Vagina (tissue), 2 donors: ENCODE measurements around the gene BRD2.

Experiments
- POLR2AphosphoS5 ChIP-seq, 2 donors: sonication (generic); formaldehyde crosslinking; IDR thresholded peaks; one replicate each; pipeline ENCODE4 v1.9.0; 2017; ENCODE audit warnings: antibody characterized with exemption in 2 of 2, mild to moderate bottlenecking in 2 of 2, low read depth in 1 of 2; ENCODE audit not compliant: insufficient read depth in 1 of 2
- TF ChIP-seq, protein P1 (sequence below), 3 experiments: fragments of 450-650 bp in 2 of 3; fragments of 200-600 bp in 1 of 3; sonication (generic) in 1 of 3; IDR thresholded peaks; one replicate each; pipeline ENCODE4 v1.5.1; 2017 to 2019; ENCODE audit warnings: antibody characterized with exemption in 3 of 3, mild to moderate bottlenecking in 2 of 3, moderate library complexity in 2 of 3

DNA sequence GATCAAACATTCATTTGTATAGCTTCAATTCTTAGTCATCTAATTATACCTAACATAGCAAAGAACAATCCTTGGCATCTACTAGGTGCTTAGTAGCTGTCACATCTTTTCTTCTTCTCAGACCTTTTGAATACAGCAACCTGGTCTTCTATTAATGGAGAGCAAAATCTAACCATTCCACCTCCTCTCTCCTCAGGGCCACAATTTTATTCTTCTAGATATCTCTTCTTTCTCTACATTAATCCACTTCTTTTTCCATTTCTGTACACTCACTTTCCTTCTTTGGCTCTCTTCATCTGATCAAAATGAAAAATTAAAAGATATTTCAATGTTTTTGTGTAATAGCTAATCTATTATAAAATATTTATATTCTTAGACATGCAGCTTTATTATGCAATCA lies 50.0 kb downstream of the BRD2 start:
- TF ChIP-seq, protein P1, sequence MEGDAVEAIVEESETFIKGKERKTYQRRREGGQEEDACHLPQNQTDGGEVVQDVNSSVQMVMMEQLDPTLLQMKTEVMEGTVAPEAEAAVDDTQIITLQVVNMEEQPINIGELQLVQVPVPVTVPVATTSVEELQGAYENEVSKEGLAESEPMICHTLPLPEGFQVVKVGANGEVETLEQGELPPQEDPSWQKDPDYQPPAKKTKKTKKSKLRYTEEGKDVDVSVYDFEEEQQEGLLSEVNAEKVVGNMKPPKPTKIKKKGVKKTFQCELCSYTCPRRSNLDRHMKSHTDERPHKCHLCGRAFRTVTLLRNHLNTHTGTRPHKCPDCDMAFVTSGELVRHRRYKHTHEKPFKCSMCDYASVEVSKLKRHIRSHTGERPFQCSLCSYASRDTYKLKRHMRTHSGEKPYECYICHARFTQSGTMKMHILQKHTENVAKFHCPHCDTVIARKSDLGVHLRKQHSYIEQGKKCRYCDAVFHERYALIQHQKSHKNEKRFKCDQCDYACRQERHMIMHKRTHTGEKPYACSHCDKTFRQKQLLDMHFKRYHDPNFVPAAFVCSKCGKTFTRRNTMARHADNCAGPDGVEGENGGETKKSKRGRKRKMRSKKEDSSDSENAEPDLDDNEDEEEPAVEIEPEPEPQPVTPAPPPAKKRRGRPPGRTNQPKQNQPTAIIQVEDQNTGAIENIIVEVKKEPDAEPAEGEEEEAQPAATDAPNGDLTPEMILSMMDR (IDR thresholded peaks at IDR 0.05): no peak
- no peak for TF ChIP-seq POLR2AphosphoS5 (IDR thresholded peaks at IDR 0.05; ENCODE audit: insufficient read depth in 1 of 2, low read depth in 1 of 2)
